SIG-M5 (cell line): ENCODE results near the gene KIAA1586.
"Not testable (repeated sequence)": the region's sequence is repeated elsewhere in the genome, so short reads cannot be mapped to it uniquely, and the experiment has no call there.

Experiments used
- DNase-seq: peaks from one replicate; lab custom pipeline; 2025; lab: John Stamatoyannopoulos, UW

KIAA1586 gene

GRCh38 chr6:57047257-57047585 lies 728 bp downstream of the KIAA1586 start:
- not testable (repeated sequence) for DNase-seq

GRCh38 chr6:57047859-57048258 lies 1.4 kb downstream of the KIAA1586 start:
- not testable (repeated sequence) for DNase-seq

- DNase-seq = no peak
Observed at GRCh38 chr6:57048577-57048976, 2.1 kb downstream of the KIAA1586 start.

GRCh38 chr6:57063847-57064246 lies 17.4 kb downstream of the KIAA1586 start:
- no peak for DNase-seq

GRCh38 chr6:57064809-57065208 lies 18.3 kb downstream of the KIAA1586 start:
- no peak for DNase-seq

GRCh38 chr6:57068061-57068460 lies 21.6 kb downstream of the KIAA1586 start:
- DNase-seq = no peak

GRCh38 chr6:57069228-57069627 lies 22.7 kb downstream of the KIAA1586 start:
- DNase-seq = no peak

- no peak for DNase-seq
Observed at GRCh38 chr6:57069920-57070331, 23.4 kb downstream of the KIAA1586 start.

GRCh38 chr6:57072108-57072507 lies 25.6 kb downstream of the KIAA1586 start:
- no peak for DNase-seq

GRCh38 chr6:57074383-57074782 lies 27.9 kb downstream of the KIAA1586 start:
- no peak for DNase-seq

- DNase-seq = no peak
Observed at GRCh38 chr6:57075092-57075491, 28.6 kb downstream of the KIAA1586 start.

- no peak for DNase-seq
Observed at GRCh38 chr6:57078531-57079207, 32.2 kb downstream of the KIAA1586 start.

- DNase-seq = no peak
Observed at GRCh38 chr6:57085471-57085870, 39.0 kb downstream of the KIAA1586 start.

GRCh38 chr6:57086843-57087242 lies 40.4 kb downstream of the KIAA1586 start:
- no peak for DNase-seq

- DNase-seq = no peak
Observed at GRCh38 chr6:57087916-57088315, 41.4 kb downstream of the KIAA1586 start.

- DNase-seq = no peak
Observed at GRCh38 chr6:57089265-57089664, 42.8 kb downstream of the KIAA1586 start.

- peak; percentile 75 for DNase-seq
Observed at GRCh38 chr6:57089687-57090457, 43.4 kb downstream of the KIAA1586 start, which contains the start of gene ZNF451. Gene ZNF451 (plus strand): TSS chr6:57090188. CDS start chr6:57090254, 66 bp downstream.

- DNase-seq = not testable (repeated sequence)
Observed at GRCh38 chr6:57090458-57091067, 44.1 kb downstream of the KIAA1586 start.

- not testable (repeated sequence) for DNase-seq
Observed at GRCh38 chr6:57091375-57091774, 44.9 kb downstream of the KIAA1586 start.

GRCh38 chr6:57094689-57095088 lies 48.2 kb downstream of the KIAA1586 start:
- no peak for DNase-seq

- no peak for DNase-seq
Observed at GRCh38 chr6:57097596-57097995, 51.1 kb downstream of the KIAA1586 start.

GRCh38 chr6:57102976-57103375 lies 56.5 kb downstream of the KIAA1586 start:
- no peak for DNase-seq

GRCh38 chr6:57104336-57104735 lies 57.8 kb downstream of the KIAA1586 start:
- no peak for DNase-seq
